Duodenal mucosa (tissue), 2 donors: ENCODE measurements around the gene GRID1.
"Not testable (repeated sequence)": the region's sequence is repeated elsewhere in the genome, so short reads cannot be mapped to it uniquely, and the experiment has no call there.

ENCODE experiments used
- H3K27ac ChIP-seq: one replicate; pipeline ENCODE4 v1.7.0; 2013; ENCODE audit warnings: low read depth, low read length
- H3K27me3 ChIP-seq, 2 donors: one replicate each; pipeline ENCODE4 v1.7.0; 2013; ENCODE audit warnings: low read length in 2 of 2, control low read depth in 1 of 2; ENCODE audit not compliant: insufficient read depth in 2 of 2, control insufficient read depth in 1 of 2
- H3K36me3 ChIP-seq, 2 donors: one replicate each; pipeline ENCODE4 v1.7.0; 2013; ENCODE audit warnings: low read length in 2 of 2, control low read depth in 1 of 2; ENCODE audit not compliant: insufficient read depth in 2 of 2, control insufficient read depth in 1 of 2
- H3K4me1 ChIP-seq, 2 donors: one replicate each; pipeline ENCODE4 v1.7.0; 2013; ENCODE audit warnings: low read length in 2 of 2, control low read depth in 1 of 2; ENCODE audit not compliant: insufficient read depth in 2 of 2, control insufficient read depth in 1 of 2
- H3K4me3 ChIP-seq, 2 donors: one replicate each; pipeline ENCODE4 v1.7.0; 2013; ENCODE audit warnings: low read length in 2 of 2, low read depth in 1 of 2
- H3K9ac ChIP-seq, 2 donors: one replicate each; pipeline ENCODE4 v1.7.0; 2013; ENCODE audit warnings: low read length in 2 of 2, low read depth in 1 of 2
- H3K9me3 ChIP-seq, 2 donors: one replicate each; pipeline ENCODE4 v1.7.0; 2013; ENCODE audit warnings: low read length in 2 of 2, control low read depth in 1 of 2; ENCODE audit not compliant: control insufficient read depth in 1 of 2

Gene GRID1

DNA sequence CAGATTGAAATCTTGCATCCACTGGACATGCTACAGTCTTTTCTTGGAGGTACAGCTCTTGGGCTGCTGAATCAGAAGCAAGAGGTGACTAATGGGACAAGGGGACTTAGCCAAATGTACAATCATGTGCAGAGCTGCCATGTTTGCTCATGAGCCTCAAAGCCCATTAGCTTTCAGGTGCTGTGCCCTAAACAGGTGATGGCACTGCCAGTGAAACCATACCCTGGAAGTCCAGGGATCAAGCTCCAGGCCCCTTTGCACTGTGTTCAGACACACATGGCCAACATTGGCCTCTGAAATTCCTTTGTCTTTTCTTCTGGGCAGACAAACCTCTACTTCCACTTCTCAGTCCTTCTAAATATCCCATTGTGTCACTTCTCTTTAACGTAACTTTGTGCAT lies 328.2 kb downstream of the GRID1 start:
- Histone ChIP-seq H3K9me3 (no peaks in the 10 kb centered on the region), H3K9ac (no peak overlapping the region), H3K4me3 (no peak overlapping the region), H3K4me1 (no peaks in the 10 kb centered on the region), H3K27ac (no peak overlapping the region), H3K27me3 (no peaks in the 10 kb centered on the region), H3K36me3 (no peaks in the 10 kb centered on the region)

DNA sequence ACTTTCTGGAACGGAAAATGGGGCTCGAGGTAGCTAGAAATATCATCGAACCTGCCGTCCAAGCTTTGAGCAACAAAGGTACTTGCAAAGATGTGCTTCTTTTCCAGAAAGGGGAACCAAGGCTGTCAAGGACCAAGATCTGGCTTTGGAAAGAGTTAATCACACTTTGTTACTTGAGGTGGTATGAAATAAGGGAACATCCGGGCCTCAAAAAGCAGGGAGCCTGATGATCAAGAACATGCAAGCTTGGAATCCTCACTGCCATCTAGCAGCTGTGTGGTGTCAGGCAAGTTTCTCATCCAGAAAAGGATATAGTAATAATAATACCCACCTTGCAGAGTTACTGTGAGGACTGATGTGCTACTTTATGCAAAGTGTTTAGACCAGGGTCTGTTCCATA lies 329.5 kb downstream of the GRID1 start:
- no peak overlapping the region for H3K4me3 ChIP-seq
- H3K27me3 ChIP-seq: no peaks in the 10 kb centered on the region
- H3K27ac ChIP-seq: no peak overlapping the region
- no peaks in the 10 kb centered on the region for H3K9me3 ChIP-seq
- no peaks in the 10 kb centered on the region for H3K4me1 ChIP-seq
- no peaks in the 10 kb centered on the region for H3K36me3 ChIP-seq
- H3K9ac ChIP-seq: no peak overlapping the region

DNA sequence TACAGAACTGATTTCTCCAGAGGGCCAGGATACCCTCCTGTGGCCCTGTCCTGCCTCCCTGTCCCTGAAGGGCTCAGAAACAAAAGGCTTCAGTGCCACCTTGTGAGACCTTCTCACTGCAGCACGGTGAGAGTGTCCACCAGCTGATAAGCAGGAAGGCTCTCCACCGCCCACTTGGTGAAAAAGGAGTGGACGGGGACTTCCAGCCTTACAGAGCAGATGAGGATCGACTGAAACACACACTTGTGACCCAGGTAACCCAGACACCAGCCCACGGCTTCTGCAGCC lies 330.1 kb downstream of the GRID1 start:
- Histone ChIP-seq H3K4me3 (no peak overlapping the region), H3K9me3 (no peaks in the 10 kb centered on the region), H3K36me3 (no peaks in the 10 kb centered on the region), H3K9ac (no peak overlapping the region), H3K27ac (no peak overlapping the region), H3K27me3 (no peaks in the 10 kb centered on the region), H3K4me1 (no peaks in the 10 kb centered on the region)

DNA sequence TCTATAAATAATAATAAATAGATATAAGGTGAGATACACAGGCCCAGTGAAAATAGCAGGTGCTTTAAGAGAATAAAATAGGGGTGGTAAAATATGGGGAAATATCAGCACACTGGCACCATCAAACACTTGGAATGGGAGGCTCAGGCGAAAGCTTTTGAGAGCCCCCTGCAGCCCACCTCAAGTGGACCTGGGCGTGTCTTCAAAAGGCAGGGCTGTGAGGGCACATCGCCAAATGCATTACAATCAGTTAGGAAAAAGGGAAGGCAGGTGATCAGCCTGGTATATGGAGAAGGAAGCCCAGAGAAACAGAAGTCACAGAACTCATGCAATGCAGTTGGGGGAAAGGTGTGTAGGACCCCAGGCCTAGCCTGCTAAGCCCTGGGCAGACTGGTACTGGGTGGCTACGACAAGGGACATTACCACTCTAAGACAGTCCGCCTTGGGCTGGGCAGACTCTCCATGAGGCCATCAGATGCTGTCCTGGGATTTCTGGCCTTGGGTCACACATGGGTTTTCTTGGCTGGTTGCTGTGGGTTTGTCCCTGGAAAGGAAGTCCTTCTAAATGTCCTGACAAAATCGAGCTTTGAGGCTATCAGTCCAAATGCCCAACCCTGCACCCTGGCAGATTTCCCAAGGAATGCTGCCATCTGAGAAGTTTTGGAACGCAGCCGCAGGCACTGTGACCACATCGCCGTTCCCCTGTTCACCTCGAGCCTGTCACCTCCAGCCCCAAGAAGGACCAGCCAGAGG lies 330.6 kb downstream of the GRID1 start:
- H3K27me3 ChIP-seq: no peaks in the 10 kb centered on the region
- H3K27ac ChIP-seq: no peak overlapping the region
- no peak overlapping the region for H3K4me3 ChIP-seq
- no peaks in the 10 kb centered on the region for H3K4me1 ChIP-seq
- no peak overlapping the region for H3K9ac ChIP-seq
- no peaks in the 10 kb centered on the region for H3K36me3 ChIP-seq
- H3K9me3 ChIP-seq: no peaks in the 10 kb centered on the region

DNA sequence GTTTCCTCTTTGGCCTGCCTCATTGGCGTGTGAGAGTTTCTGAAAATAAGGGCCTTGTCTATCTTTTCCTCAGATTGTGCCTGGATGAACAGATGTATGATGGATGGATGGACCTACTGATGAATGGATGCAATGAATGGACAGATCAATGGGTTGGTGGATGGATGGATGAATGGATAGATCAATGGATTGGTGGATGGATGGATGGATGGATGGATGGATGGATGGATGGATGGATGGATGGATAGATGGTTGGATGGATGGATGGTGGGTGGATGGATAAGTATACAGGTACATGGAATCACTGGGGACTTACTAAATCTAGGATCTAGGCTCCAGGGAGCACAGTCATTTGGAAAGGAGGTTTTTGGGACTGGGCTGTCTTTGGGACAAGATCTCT lies 331.9 kb downstream of the GRID1 start:
- no peak overlapping the region for H3K4me3 ChIP-seq
- H3K36me3 ChIP-seq: no peaks in the 10 kb centered on the region
- H3K9ac ChIP-seq: no peak overlapping the region
- H3K4me1 ChIP-seq: no peaks in the 10 kb centered on the region
- H3K9me3 ChIP-seq: peaks cover 0 to 4% of the 10 kb centered on the region in 2 donors
- H3K27me3 ChIP-seq: no peaks in the 10 kb centered on the region
- no peak overlapping the region for H3K27ac ChIP-seq

DNA sequence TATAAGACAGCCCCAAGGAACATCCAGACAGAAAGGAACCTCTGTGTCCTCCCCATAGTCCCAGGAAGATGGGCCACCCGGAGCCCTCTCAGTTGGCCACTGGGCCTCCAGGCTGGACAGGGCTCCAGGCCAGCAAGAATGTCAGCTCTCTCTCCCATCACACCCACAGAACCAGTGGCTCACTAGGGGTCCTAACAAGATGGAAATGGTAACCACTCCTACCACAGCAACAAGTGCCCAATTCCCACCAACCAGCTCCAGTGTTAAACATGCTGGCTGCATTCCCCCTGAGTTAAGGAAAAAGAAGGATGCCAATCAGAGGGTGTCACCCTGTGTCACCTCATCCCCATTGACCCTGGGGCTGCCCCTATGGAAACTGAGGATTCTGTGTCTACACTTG lies 333.0 kb downstream of the GRID1 start:
- Histone ChIP-seq H3K4me3 (no peak overlapping the region), H3K9ac (no peak overlapping the region), H3K36me3 (no peaks in the 10 kb centered on the region), H3K27ac (no peak overlapping the region), H3K9me3 (peaks cover 0 to 4% of the 10 kb centered on the region in 2 donors), H3K4me1 (no peaks in the 10 kb centered on the region), H3K27me3 (no peaks in the 10 kb centered on the region)

DNA sequence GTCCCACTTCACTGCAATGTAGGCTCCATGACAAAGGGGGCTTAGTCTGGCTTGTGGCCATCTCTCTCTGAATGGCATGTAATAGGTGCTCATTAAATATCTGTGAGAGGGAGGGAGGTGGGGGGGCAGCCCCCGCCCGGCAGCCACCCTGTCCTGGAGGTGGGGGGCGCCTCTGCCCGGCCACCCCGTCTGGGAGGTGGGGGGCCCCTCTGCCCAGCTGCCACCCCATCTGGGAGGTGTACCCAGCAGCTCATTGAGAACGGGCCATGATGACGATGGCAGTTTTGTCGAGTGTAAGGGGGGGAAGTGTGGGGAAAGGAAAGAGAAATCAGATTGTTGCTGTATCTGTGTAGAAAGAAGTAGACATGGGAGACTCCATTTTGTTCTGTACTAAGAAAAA lies 334.5 kb downstream of the GRID1 start:
- H3K9me3 ChIP-seq, H3K4me3 ChIP-seq, H3K9ac ChIP-seq, H3K4me1 ChIP-seq, H3K27me3 ChIP-seq, H3K36me3 ChIP-seq, H3K27ac ChIP-seq: not testable (repeated sequence)

DNA sequence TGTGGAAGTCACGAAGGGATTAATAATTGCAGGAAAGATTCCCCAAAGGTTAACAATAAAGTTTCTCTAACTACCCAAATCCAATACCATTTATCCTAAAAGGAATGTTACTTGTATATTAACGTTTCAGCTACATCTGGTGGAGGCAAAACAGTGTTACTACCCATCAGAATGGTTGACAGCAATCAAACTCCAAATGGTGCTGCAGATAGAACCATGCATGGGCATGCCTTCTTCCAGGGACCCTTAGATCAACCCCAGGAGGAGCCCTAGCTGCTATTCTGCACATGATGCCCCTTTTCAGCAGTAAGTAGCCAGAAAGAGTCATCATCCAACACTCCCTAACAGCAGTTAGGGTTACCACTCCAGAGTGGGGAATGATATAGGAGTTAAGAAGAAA lies 336.3 kb downstream of the GRID1 start:
- no peaks in the 10 kb centered on the region for H3K27me3 ChIP-seq
- no peak overlapping the region for H3K27ac ChIP-seq
- H3K9me3 ChIP-seq: peaks cover 0 to 4% of the 10 kb centered on the region in 2 donors
- H3K4me3 ChIP-seq: no peak overlapping the region
- no peaks in the 10 kb centered on the region for H3K4me1 ChIP-seq
- no peaks in the 10 kb centered on the region for H3K36me3 ChIP-seq
- no peak overlapping the region for H3K9ac ChIP-seq

DNA sequence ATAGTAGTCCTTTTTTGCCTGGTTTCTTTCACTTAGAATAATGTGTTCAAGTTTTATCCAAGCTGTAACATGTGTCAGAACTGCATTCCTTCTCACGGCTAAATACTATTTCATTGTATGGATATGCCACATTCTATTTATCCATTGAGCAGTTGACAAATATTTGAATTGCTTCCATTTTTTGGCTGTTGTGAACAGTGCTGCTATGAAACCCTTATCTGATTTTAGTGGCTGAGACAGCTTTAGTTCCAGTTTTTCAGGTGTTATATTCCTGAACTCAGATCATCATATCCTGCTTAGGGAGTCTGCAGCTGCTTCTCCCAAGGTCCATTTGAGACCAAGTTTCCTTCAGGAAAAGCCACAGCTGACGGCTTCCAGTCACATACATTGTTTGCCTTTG lies 339.2 kb downstream of the GRID1 start:
- Histone ChIP-seq H3K27ac (no peak overlapping the region), H3K4me1 (no peaks in the 10 kb centered on the region), H3K4me3 (no peak overlapping the region), H3K36me3 (no peaks in the 10 kb centered on the region), H3K9ac (no peak overlapping the region), H3K27me3 (no peaks in the 10 kb centered on the region), H3K9me3 (peaks cover 0 to 4% of the 10 kb centered on the region in 2 donors)

DNA sequence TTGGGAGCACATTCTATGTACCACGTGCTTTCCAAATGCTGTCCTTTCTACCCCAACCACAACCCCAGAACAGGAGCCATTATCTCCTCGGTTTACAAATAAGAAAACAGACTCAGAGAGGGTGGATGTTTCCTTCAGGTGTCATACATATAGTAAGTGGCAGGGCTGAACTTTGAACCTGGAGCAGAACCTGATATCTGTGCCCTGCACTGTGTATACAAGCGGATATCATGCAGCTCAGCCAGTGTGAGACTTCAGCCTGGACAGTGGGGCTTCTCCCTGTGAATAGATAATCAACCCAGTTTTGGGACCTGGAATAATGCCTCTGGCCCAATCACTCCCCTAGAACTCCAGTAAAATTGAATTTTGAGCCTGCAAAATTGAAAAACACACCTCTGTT lies 341.1 kb downstream of the GRID1 start:
- Histone ChIP-seq H3K4me1 (no peaks in the 10 kb centered on the region), H3K27me3 (no peaks in the 10 kb centered on the region), H3K9me3 (peaks cover 0 to 3% of the 10 kb centered on the region in 2 donors), H3K36me3 (no peaks in the 10 kb centered on the region), H3K9ac (no peak overlapping the region), H3K27ac (no peak overlapping the region), H3K4me3 (no peak overlapping the region)
